K562 (cell line): Measurements from ENCODE around the gene ZNF214. TPM values are rescaled to one million over a fixed set of nuclear protein-coding genes. Genes with fewer than 3 reads are reported as not detected.

Experiments
- ATAC-seq: fragments of 200-7000 bp; cut with Tn5 transposase; 3 replicates; pipeline ENCODE4 v1.9.1; 2020; ENCODE audit warnings: moderate library complexity
- BruUV-seq: library from RNA; stranded (reverse); fragments of 400-500 nt; replicated peaks from 2 replicates; lab custom pipeline; 2021; lab: Mats Ljungman, UMichigan
- CTCF ChIA-PET: fragments of 300-600 bp; formaldehyde crosslinking; extraction: SDS; loops from one replicate; lab custom pipeline; 2021; ENCODE audit warnings: low intra/inter-chr PET ratio; lab: Yijun Ruan, JAX
- POLR2A ChIA-PET: fragments of 300-600, 350-650 bp; sonication (Branson Sonifier 250); formaldehyde crosslinking; extraction: SDS; loops from one replicate; lab custom pipeline; 2021; ENCODE audit warnings: antibody characterized with exemption, inconsistent platforms; lab: Yijun Ruan, JAX
- DNase-seq, 4 experiments: peaks; one replicate each; pipeline versions ENCODE4 v3.0.0 to v3.0.0-alpha.2; 2011 to 2018; ENCODE audit warnings: low spot score in 3 of 4, mixed read lengths in 3 of 4; ENCODE audit errors: extremely low read depth in 1 of 4
- FAIRE-seq: peaks from 2 replicates; lab custom pipeline; 2011; peaks lifted over from hg19 to GRCh38; lab: Jason Lieb, UNC
- H2AFZ ChIP-seq: 2 replicates; pipeline ENCODE4 v1.6.0; 2011; ENCODE audit warnings: low read depth, low read length, control low read depth, inconsistent platforms
- H3K27ac ChIP-seq: fragments of 200-600 bp; 3 replicates; pipeline ENCODE4 v1.8.0; 2011; ENCODE audit warnings: low read depth, mild to moderate bottlenecking, control low read depth, inconsistent platforms, low read length, moderate library complexity, mixed read lengths; ENCODE audit errors: extremely low read depth
- H3K27me3 ChIP-seq, 2 experiments: fragments of 300-600 bp in 1 of 2; 2 replicates in 1 of 2; 3 replicates in 1 of 2; pipeline versions ENCODE4 v1.6.0 to v1.8.0; 2011; ENCODE audit warnings: inconsistent platforms in 2 of 2, low read length in 2 of 2, mild to moderate bottlenecking in 1 of 2, mixed read lengths in 1 of 2, moderate library complexity in 1 of 2; ENCODE audit not compliant: control insufficient read depth in 2 of 2, insufficient read depth in 2 of 2
- H3K36me3 ChIP-seq: fragments of 300-600 bp; 3 replicates; pipeline ENCODE4 v1.8.0; 2011; ENCODE audit warnings: mild to moderate bottlenecking, low read length, inconsistent platforms; ENCODE audit not compliant: control insufficient read depth, insufficient read depth
- H3K4me1 ChIP-seq, 2 experiments: fragments of 200-600 bp in 1 of 2; replicated peaks in 1 of 2; 2 replicates in 1 of 2; 3 replicates in 1 of 2; pipeline versions ENCODE4 v1.5.1 to v1.8.0; 2011; ENCODE audit warnings: inconsistent platforms in 2 of 2, low read length in 2 of 2, mild to moderate bottlenecking in 1 of 2, mixed read lengths in 1 of 2, moderate library complexity in 1 of 2; ENCODE audit not compliant: control insufficient read depth in 2 of 2, insufficient read depth in 2 of 2
- H3K4me2 ChIP-seq: 2 replicates; pipeline ENCODE4 v1.6.1; 2011; ENCODE audit warnings: low read length, control low read depth, inconsistent platforms, mixed read lengths; ENCODE audit not compliant: insufficient read depth
- H3K4me3 ChIP-seq: fragments of 200-600 bp; sonication (generic), shearing (Covaris generic); 2 replicates; pipeline ENCODE4 v1.5.1; 2016; ENCODE audit warnings: control low read depth, inconsistent platforms
- H3K79me2 ChIP-seq: fragments of 200-600 bp; 3 replicates; pipeline ENCODE4 v1.8.0; 2011; ENCODE audit warnings: low read length, inconsistent platforms; ENCODE audit not compliant: control insufficient read depth, insufficient read depth
- H3K9ac ChIP-seq, 2 experiments: 2 replicates each; pipeline versions ENCODE4 v1.6.0 to v1.6.1; 2011; ENCODE audit warnings: low read depth in 2 of 2, low read length in 2 of 2, control low read depth in 1 of 2, inconsistent platforms in 1 of 2, mild to moderate bottlenecking in 1 of 2, mixed read lengths in 1 of 2; ENCODE audit not compliant: insufficient read depth in 1 of 2
- H3K9me1 ChIP-seq: one replicate; pipeline ENCODE4 v1.6.0; 2011; ENCODE audit warnings: inconsistent platforms, mild to moderate bottlenecking, low read length, moderate library complexity; ENCODE audit not compliant: control insufficient read depth, insufficient read depth
- H3K9me3 ChIP-seq: replicated peaks from 2 replicates; pipeline ENCODE4 v1.5.1; 2011; ENCODE audit warnings: low read depth, low read length, inconsistent platforms; ENCODE audit not compliant: control insufficient read depth, insufficient read depth
- H4K20me1 ChIP-seq: replicated peaks from 2 replicates; pipeline ENCODE4 v1.6.1; 2011; ENCODE audit warnings: low read length, inconsistent platforms, mixed read lengths; ENCODE audit not compliant: control insufficient read depth, insufficient read depth
- CREB3 ChIP-seq: fragments of 450-650 bp; conservative IDR thresholded peaks from 2 replicates; pipeline ENCODE4 v1.6.1; 2016; ENCODE audit warnings: missing genetic modification characterization, low read depth, mild to moderate bottlenecking, missing compliant biosample characterization, moderate library complexity
- ELF2 ChIP-seq: fragments of 250-450 bp; sonication (Bioruptor Pico); IDR thresholded peaks from 2 replicates; pipeline ENCODE4 v1.5.0; 2021; ENCODE audit warnings: mild to moderate bottlenecking
- KLF13 ChIP-seq: fragments of 450-650 bp; IDR thresholded peaks from 2 replicates; pipeline ENCODE4 v1.6.1; 2016; ENCODE audit warnings: missing genetic modification characterization, low read depth, mild to moderate bottlenecking, missing compliant biosample characterization, moderate library complexity, borderline replicate concordance
- PHTF2 ChIP-seq: fragments of 250-450 bp; sonication (Bioruptor Pico); IDR thresholded peaks from 2 replicates; pipeline ENCODE4 v1.5.0; 2021; ENCODE audit warnings: mild to moderate bottlenecking
- WGBS: fragments of 100-300 bp; shearing (Covaris generic); methylation state at CpG from one replicate; pipeline ENCODE4 v1.1.6; 2016; ENCODE audit warnings: low coverage, mixed read lengths; ENCODE audit not compliant: insufficient coverage; ENCODE audit errors: missing lambda C conversion rate; 5-methylcytosine and 5-hydroxymethylcytosine counted together
- in situ Hi-C: fragments of 300-500 bp; cut with MboI; formaldehyde crosslinking; loops from 4 replicates; pipeline ENCODE4 v1.15.0; 2018; ENCODE audit warnings: inconsistent platforms, mixed read lengths
- intact Hi-C: fragments of 100-400 bp; cut with micrococcal nuclease; formaldehyde crosslinking; loops from 2 replicates; pipeline ENCODE4 v1.14.2; 2022
- polyA plus RNA-seq, 8 experiments: library from polyadenylated mRNA; depleted of rRNA in 4 of 8; stranded (reverse) in 5 of 8; unstranded in 3 of 8; fragments of >200 nt; fragmentation: Nextera tagmentation in 2 of 8; fragmentation: Illumina TruSeq in 1 of 8; extraction: Ambion mirVana in 2 of 8; extraction: Trizol in 1 of 8; gene quantifications; 2 replicates each; pipeline versions ENCODE4 v1.2.1 to v1.2.3, GENCODE V29; 2011 to 2014; ENCODE audit warnings: inconsistent platforms in 1 of 8, missing spikeins in 1 of 8
- total RNA-seq, 7 experiments: library from RNA; depleted of rRNA in 6 of 7; stranded (reverse); fragments of >200 nt in 6 of 7; fragmentation: Illumina TruSeq in 2 of 7; extraction: Trizol in 2 of 7; gene quantifications; 2 replicates each; pipeline versions ENCODE4 v1.2.1 to v1.2.3, GENCODE V29; 2011 to 2021; ENCODE audit warnings: low replicate concordance in 1 of 7
- TF ChIP-seq, protein P1 (sequence below): fragments of 250-450 bp; sonication (Bioruptor Pico); IDR thresholded peaks from 2 replicates; pipeline ENCODE4 v1.8.0; 2022; ENCODE audit warnings: moderate library complexity, mild to moderate bottlenecking, inconsistent platforms

Gene ZNF214
- total and polyA plus RNA-seq, 9 of the 15 experiments (the other 6 are each of a cell fraction or from before 2014, with no cell fraction given), result 0.06 to 0.41 (median 0.33) TPM; not detected in 1

DNA sequence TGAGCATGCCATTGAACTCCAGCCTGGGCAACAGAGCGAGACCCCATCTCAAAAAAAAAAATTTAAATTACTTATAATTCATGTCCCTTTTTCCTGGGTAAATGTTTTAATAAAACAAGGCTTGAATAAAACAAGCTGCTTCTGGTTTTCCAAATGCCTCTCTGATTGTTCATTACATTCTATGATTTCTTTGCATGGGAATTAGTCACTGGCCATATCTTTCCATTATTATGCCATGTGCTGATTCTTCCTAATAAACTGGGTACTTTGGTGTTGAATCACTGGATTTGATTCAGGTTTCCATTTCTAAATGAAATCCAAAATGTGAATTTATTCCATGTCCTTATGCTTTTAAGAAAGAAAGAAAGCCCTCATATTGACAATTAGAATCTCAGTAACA is 51.3 kb downstream of the ZNF214 start:
- CTCF ChIA-PET, result no interaction called here
- Histone ChIP-seq H3K27me3 (no peaks in the 10 kb centered on the region), H3K36me3 (no peaks in the 10 kb centered on the region), H3K79me2 (no peaks in the 10 kb centered on the region), H3K27ac (no peak overlapping the region), H3K4me1 (no peaks in the 10 kb centered on the region; a peak in 1 of 5 replicates), H3K4me2 (no peak overlapping the region), H2AFZ (no peak overlapping the region), H3K4me3 (no peak overlapping the region), H4K20me1 (no peaks in the 10 kb centered on the region), H3K9ac (no peak overlapping the region), H3K9me1 (no peaks in the 10 kb centered on the region), H3K9me3 (no peaks in the 10 kb centered on the region)
- 100% methylated on average over 1 of the region's 1 CpG for WGBS
- ATAC-seq (no peak), DNase-seq (no peak), FAIRE-seq (no peak)
- intact Hi-C loops, result no loop called here
- in situ Hi-C loops, result no loop called here
- no peak for TF ChIP-seq KLF13 (tag)
- TF ChIP-seq, protein P1, sequence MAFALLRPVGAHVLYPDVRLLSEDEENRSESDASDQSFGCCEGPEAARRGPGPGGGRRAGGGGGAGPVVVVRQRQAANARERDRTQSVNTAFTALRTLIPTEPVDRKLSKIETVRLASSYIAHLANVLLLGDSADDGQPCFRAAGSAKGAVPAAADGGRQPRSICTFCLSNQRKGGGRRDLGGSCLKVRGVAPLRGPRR (CRISPR knock-in tag), result no peak
- no peak for TF ChIP-seq ELF2 (CRISPR knock-in tag)
- TF ChIP-seq PHTF2 (CRISPR knock-in tag), result no peak
- no peak for TF ChIP-seq CREB3 (tag)
- BruUV-seq, result no TSS peak
- POLR2A ChIA-PET, result interaction anchor here (0.7 to 1.2 kb wide), 3 partner anchors 30 to 84 kb away, joined by 3 read pairs; no protein-coding TSS in a partner anchor
